NCI-H2029 (cell line): ENCODE measurements around the gene SEMA4G.
"Not testable (repeated sequence)": the region's sequence is repeated elsewhere in the genome, so short reads cannot be mapped to it uniquely, and the experiment has no call there.

Experiments
- DNase-seq: peaks from one replicate; lab custom pipeline; 2025; lab: John Stamatoyannopoulos, UW

The SEMA4G gene

GRCh38 chr10:100970076-100970913 is 991 bp downstream of the SEMA4G start:
- no peak for DNase-seq

GRCh38 chr10:100970914-100971811 is 1.9 kb downstream of the SEMA4G start:
- DNase-seq, result no peak

GRCh38 chr10:100972115-100972903 is 3.0 kb downstream of the SEMA4G start:
- no peak for DNase-seq

GRCh38 chr10:100972904-100973535 is 3.7 kb downstream of the SEMA4G start:
- no peak for DNase-seq

- DNase-seq, result not testable (repeated sequence)
These were observed 6.1 kb downstream of the SEMA4G start for GRCh38 chr10:100975397-100975796.

- no peak for DNase-seq
These were observed 7.6 kb downstream of the SEMA4G start for GRCh38 chr10:100976906-100977305.

- no peak for DNase-seq
These were observed 8.1 kb downstream of the SEMA4G start for GRCh38 chr10:100977436-100977835.

GRCh38 chr10:100978121-100978900 is 9.0 kb downstream of the SEMA4G start:
- DNase-seq, result no peak

- DNase-seq, result no peak
These were observed 9.5 kb downstream of the SEMA4G start for GRCh38 chr10:100978901-100979195.

- DNase-seq, result no peak
These were observed 10.5 kb downstream of the SEMA4G start for GRCh38 chr10:100979791-100980272.

- DNase-seq, result no peak
These were observed 11.0 kb downstream of the SEMA4G start for GRCh38 chr10:100980311-100980710.

- DNase-seq, result no peak
These were observed 11.4 kb downstream of the SEMA4G start for GRCh38 chr10:100980711-100981110.

- DNase-seq, result no peak
These were observed 12.0 kb downstream of the SEMA4G start for GRCh38 chr10:100981178-100981772.

- DNase-seq, result no peak
These were observed 13.9 kb downstream of the SEMA4G start for GRCh38 chr10:100982916-100983830.

- DNase-seq, result no peak
These were observed 14.8 kb downstream of the SEMA4G start for GRCh38 chr10:100983868-100984671.

- no peak for DNase-seq
These were observed 15.4 kb downstream of the SEMA4G start for GRCh38 chr10:100984672-100985177.

- DNase-seq, result no peak
These were observed 16.0 kb downstream of the SEMA4G start for GRCh38 chr10:100985336-100985735.

- DNase-seq, result no peak
These were observed 17.3 kb downstream of the SEMA4G start for GRCh38 chr10:100986623-100986951.
